HepG2 (cell line): ENCODE data around the gene JAG1. TPM values are rescaled to one million over a fixed set of nuclear protein-coding genes. Genes with fewer than 3 reads are reported as not detected.

Source experiments
- ATF4 ChIP-seq, 2 experiments: fragments of 450-650 bp in 1 of 2; sonication (generic) in 1 of 2; formaldehyde crosslinking; IDR thresholded peaks; 2 replicates each; pipeline versions ENCODE4 v1.5.0 to v1.8.0; 2020 to 2022; ENCODE audit warnings: mild to moderate bottlenecking in 1 of 2, missing genetic modification reagents in 1 of 2
- FOXJ3 ChIP-seq: sonication (generic); formaldehyde crosslinking; IDR thresholded peaks from 2 replicates; pipeline ENCODE4 v1.4.0; 2020; ENCODE audit warnings: missing genetic modification reagents, mild to moderate bottlenecking, borderline replicate concordance
- HOXA7 ChIP-seq: sonication (generic); formaldehyde crosslinking; IDR thresholded peaks from 2 replicates; pipeline ENCODE4 v1.8.1; 2022; ENCODE audit warnings: mild to moderate bottlenecking, missing genetic modification reagents, moderate library complexity
- JARID2 ChIP-seq: sonication (generic); formaldehyde crosslinking; IDR thresholded peaks from 2 replicates; pipeline ENCODE4 v1.8.1; 2023; ENCODE audit warnings: missing genetic modification reagents, inconsistent platforms; ENCODE audit not compliant: insufficient replicate concordance
- KAT8 ChIP-seq: IDR thresholded peaks from 2 replicates; pipeline ENCODE4 v1.6.1; 2016; ENCODE audit warnings: missing genetic modification reagents, missing compliant biosample characterization
- KDM6A ChIP-seq: IDR thresholded peaks from 2 replicates; pipeline ENCODE4 v1.6.1; 2016; ENCODE audit warnings: low read depth
- MEF2D ChIP-seq: sonication (generic); formaldehyde crosslinking; IDR thresholded peaks from 2 replicates; pipeline ENCODE4 v1.5.1; 2020; ENCODE audit warnings: mild to moderate bottlenecking, missing genetic modification reagents
- MTERF4 ChIP-seq: sonication (generic); formaldehyde crosslinking; IDR thresholded peaks from 2 replicates; pipeline ENCODE4 v1.8.0; 2023; ENCODE audit warnings: mild to moderate bottlenecking, missing genetic modification reagents
- NFAT5 ChIP-seq: sonication (generic); formaldehyde crosslinking; IDR thresholded peaks from 2 replicates; pipeline ENCODE4 v1.4.0; 2020; ENCODE audit warnings: missing genetic modification reagents
- NPAS2 ChIP-seq: sonication (generic); formaldehyde crosslinking; IDR thresholded peaks from 2 replicates; pipeline ENCODE4 v1.8.0; 2022; ENCODE audit warnings: mild to moderate bottlenecking, missing genetic modification reagents, borderline replicate concordance
- RAD21 ChIP-seq: fragments of 450-650 bp; formaldehyde crosslinking; IDR thresholded peaks from 2 replicates; pipeline ENCODE4 v1.5.0; 2020; ENCODE audit warnings: mild to moderate bottlenecking
- USF2 ChIP-seq, 2 experiments: sonication (generic) in 1 of 2; formaldehyde crosslinking in 1 of 2; IDR thresholded peaks; 2 replicates each; pipeline versions ENCODE4 v1.5.1 to v1.6.1; 2011 to 2020; ENCODE audit warnings: borderline replicate concordance in 1 of 2, low read depth in 1 of 2, low read length in 1 of 2, mild to moderate bottlenecking in 1 of 2, missing genetic modification reagents in 1 of 2, moderate library complexity in 1 of 2
- ZBTB20 ChIP-seq: sonication (generic); formaldehyde crosslinking; IDR thresholded peaks from 2 replicates; pipeline ENCODE4 v1.8.1; 2023; ENCODE audit warnings: missing genetic modification reagents, low read depth, mild to moderate bottlenecking, borderline replicate concordance
- ZBTB33 ChIP-seq: sonication (generic); formaldehyde crosslinking; IDR thresholded peaks from 2 replicates; pipeline ENCODE4 v1.4.0; 2020; ENCODE audit warnings: missing genetic modification reagents
- ZNF124 ChIP-seq: sonication (generic); formaldehyde crosslinking; IDR thresholded peaks from 2 replicates; pipeline ENCODE4 v1.4.0; 2020; ENCODE audit warnings: missing genetic modification reagents
- ZNF136 ChIP-seq: sonication (generic); formaldehyde crosslinking; IDR thresholded peaks from 2 replicates; pipeline ENCODE4 v1.8.1; 2022; ENCODE audit warnings: low read depth, mild to moderate bottlenecking, moderate library complexity, missing genetic modification reagents
- polyA plus RNA-seq, 8 experiments: library from polyadenylated mRNA; depleted of rRNA in 3 of 8; stranded (reverse) in 7 of 8; unstranded in 1 of 8; fragments of >200 nt; fragmentation: Illumina TruSeq in 4 of 8; extraction: Trizol in 4 of 8; gene quantifications; 2 replicates each; pipeline versions ENCODE4 v1.2.1 to v1.2.3, GENCODE V29; 2011 to 2016; ENCODE audit warnings: low read depth in 4 of 8, missing spikeins in 1 of 8, mixed read lengths in 1 of 8; ENCODE audit not compliant: insufficient read depth in 1 of 8
- total RNA-seq, 5 experiments: library from RNA; depleted of rRNA; stranded (reverse); fragments of >200 nt; fragmentation: Illumina TruSeq; extraction: Trizol; gene quantifications; 2 replicates each; pipeline ENCODE4 v1.2.3, GENCODE V29; 2016; ENCODE audit warnings: low read depth in 1 of 5

Gene JAG1
- total and polyA plus RNA-seq, 2 of the 13 experiments (the other 11 are each of a cell fraction or from before 2014, with no cell fraction given): 47.1 to 56.3 TPM

- TF ChIP-seq HOXA7 (CRISPR knock-in tag) (no peak), KDM6A (CRISPR knock-in tag) (no peak), MEF2D (no peak), NPAS2 (no peak), MTERF4 (CRISPR knock-in tag) (no peak; the same call in 1 of the 2 replicates), NFAT5 (CRISPR knock-in tag) (0 out of 2 replicates have a peak, but pooled peaks have one; percentile 16), FOXJ3 (no peak), ATF4 (CRISPR knock-in tag; IDR thresholded peaks at IDR 0.05) (0 out of 4 replicates have a peak, but pooled peaks of 1 of the 2 experiments have one; percentile 40), USF2 (IDR thresholded peaks at IDR 0.05; ENCODE audit: low read depth, low read length) (peak; percentile 67), USF2 (CRISPR knock-in tag; IDR thresholded peaks at IDR 0.05; ENCODE audit: borderline replicate concordance) (peak; percentile 67; the same call in 1 of the 2 replicates), ZNF136 (CRISPR knock-in tag) (peak; percentile 48; the same call in 1 of the 2 replicates), ZBTB20 (CRISPR knock-in tag) (no peak; the same call in 1 of the 2 replicates), ZBTB33 (CRISPR knock-in tag) (peak; percentile 57), KAT8 (CRISPR knock-in tag) (peak; percentile 62; the same call in 1 of the 2 replicates), ZNF124 (CRISPR knock-in tag) (0 out of 2 replicates have a peak, but pooled peaks have one; percentile 25), JARID2 (CRISPR knock-in tag) (no peak), RAD21 (CRISPR knock-in tag) (peak; percentile 71)
Observed at GRCh38 chr20:10671221-10671918, 2.4 kb downstream of the JAG1 start (continued).
